GM12864 (cell line): ENCODE data around the gene PRR20B.
"Not testable (repeated sequence)": the region's sequence is repeated elsewhere in the genome, so short reads cannot be mapped to it uniquely, and the experiment has no call there.

Experiments
- DNase-seq: peaks from one replicate; pipeline ENCODE4 v3.0.0-alpha.2; 2011; ENCODE audit warnings: low read depth
- H3K4me3 ChIP-seq: 2 replicates; pipeline ENCODE4 v1.5.1; 2011; ENCODE audit warnings: mild to moderate bottlenecking, low read depth, low read length, control low read depth
- TF ChIP-seq, protein P1 (sequence below): IDR thresholded peaks from 2 replicates; pipeline ENCODE4 v1.5.1; 2011; ENCODE audit warnings: low read depth, mild to moderate bottlenecking, moderate library complexity, low read length, control low read depth, inconsistent platforms; ENCODE audit errors: missing control alignments

The PRR20B gene

GRCh38 chr13:57166897-57167296 lies 19.6 kb downstream of the PRR20B start, which contains the start of gene PRR20E:
TSS of gene PRR20E (plus strand) at chr13:57167197. CDS start at chr13:57167584, 387 bp downstream.
- not testable (repeated sequence) for DNase-seq

DNA sequence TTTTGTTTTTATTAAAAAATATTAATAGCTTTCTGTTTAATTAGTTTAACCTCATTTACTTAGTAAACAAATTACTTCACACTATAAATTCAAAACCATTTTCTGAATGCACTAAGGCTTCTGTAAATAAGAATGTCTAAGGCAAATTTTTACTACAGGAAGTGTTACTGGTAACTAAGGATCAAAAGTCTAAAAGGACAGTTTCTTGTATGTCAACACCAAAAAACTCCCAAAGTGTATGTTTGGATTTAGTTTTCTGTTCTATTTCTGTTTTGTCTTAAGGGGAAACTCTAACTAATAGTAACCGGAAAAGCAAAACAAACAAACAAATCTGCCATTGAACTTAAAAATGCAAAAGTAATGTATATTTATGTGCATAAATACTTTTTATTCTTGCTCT lies 44.4 kb downstream of the PRR20B start:
- no peak for DNase-seq

More at GRCh38 chr13:57166897-57167296, 19.6 kb downstream of the PRR20B start, which contains the start of gene PRR20E:
- not testable (repeated sequence) for H3K4me3 ChIP-seq

More for the DNA sequence above, 44.4 kb downstream of the PRR20B start:
- TF ChIP-seq, protein P1, sequence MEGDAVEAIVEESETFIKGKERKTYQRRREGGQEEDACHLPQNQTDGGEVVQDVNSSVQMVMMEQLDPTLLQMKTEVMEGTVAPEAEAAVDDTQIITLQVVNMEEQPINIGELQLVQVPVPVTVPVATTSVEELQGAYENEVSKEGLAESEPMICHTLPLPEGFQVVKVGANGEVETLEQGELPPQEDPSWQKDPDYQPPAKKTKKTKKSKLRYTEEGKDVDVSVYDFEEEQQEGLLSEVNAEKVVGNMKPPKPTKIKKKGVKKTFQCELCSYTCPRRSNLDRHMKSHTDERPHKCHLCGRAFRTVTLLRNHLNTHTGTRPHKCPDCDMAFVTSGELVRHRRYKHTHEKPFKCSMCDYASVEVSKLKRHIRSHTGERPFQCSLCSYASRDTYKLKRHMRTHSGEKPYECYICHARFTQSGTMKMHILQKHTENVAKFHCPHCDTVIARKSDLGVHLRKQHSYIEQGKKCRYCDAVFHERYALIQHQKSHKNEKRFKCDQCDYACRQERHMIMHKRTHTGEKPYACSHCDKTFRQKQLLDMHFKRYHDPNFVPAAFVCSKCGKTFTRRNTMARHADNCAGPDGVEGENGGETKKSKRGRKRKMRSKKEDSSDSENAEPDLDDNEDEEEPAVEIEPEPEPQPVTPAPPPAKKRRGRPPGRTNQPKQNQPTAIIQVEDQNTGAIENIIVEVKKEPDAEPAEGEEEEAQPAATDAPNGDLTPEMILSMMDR: no peak
- no peak overlapping the region for H3K4me3 ChIP-seq
